Coronary artery (tissue), 2 donors: ENCODE measurements around the gene RBM22.

ENCODE experiments used
- DNase-seq: peaks from one replicate; pipeline ENCODE4 v3.0.0-alpha.2; 2017; ENCODE audit warnings: low spot score
- H3K27ac ChIP-seq, 2 donors: fragments of 200-600 bp; sonication (generic); one replicate each; pipeline ENCODE4 v1.5.1; 2016 to 2019
- H3K4me3 ChIP-seq: fragments of 200-600 bp; sonication (generic); 2 replicates; pipeline ENCODE4 v1.5.1; 2016; ENCODE audit warnings: mild to moderate bottlenecking, moderate library complexity
- CTCF ChIP-seq: fragments of 200-600 bp; sonication (generic); IDR thresholded peaks from one replicate; pipeline ENCODE4 v1.5.1; 2019; ENCODE audit warnings: antibody characterized with exemption

The RBM22 gene

DNA sequence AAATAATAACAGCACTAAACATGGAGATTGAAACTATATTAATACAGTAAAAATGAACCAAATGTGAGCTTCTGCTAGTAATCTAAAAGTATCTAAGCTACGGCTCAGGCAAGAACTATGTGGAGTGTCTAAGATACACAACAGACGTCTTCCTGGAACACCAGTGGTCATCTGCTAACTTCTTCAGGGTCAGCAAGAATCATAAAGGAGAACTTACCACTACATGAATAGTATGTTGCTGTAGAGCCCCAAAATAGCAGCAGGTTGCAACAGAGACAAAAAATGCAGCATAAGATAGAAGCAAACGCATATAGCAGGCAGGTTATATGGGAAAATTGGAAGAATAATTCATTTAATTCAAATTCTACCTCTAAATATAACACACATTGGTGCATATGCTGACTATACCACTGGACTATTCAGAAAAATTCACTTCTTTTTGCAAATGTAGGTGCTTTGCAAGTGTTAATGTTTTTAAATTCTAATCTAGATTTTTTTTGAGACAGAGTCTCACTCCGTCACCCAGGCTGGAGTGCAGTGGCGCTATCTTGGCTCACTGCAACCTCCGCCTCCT is 30.9 kb upstream of the RBM22 start:
- no peak for TF ChIP-seq CTCF
- DNase-seq = no peak
- no peak overlapping the region for H3K4me3 ChIP-seq
- peak overlapping the region in 1 of 2 donors; percentile 5 for H3K27ac ChIP-seq

DNA sequence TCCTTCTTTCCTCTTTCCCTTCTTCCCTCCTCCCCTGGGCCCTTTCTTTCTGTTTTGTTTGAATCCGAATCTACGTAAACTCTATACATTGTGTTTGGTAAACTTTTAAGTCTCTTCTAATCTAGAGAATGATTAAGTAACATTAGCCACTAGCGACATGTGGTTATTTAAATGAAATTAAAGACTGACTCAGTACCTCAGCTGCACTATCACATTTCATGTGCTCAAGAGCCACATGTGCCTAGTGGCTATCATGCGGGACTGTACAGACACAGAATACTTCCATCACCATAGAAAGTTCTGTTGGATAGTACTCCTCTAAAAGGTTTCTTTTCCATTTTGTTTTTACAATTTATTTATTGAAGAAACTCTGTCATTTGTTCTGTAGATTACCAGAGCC is 29.0 kb upstream of the RBM22 start:
- no peak overlapping the region for H3K27ac ChIP-seq
- TF ChIP-seq CTCF = no peak
- no peak for DNase-seq
- no peak overlapping the region for H3K4me3 ChIP-seq

DNA sequence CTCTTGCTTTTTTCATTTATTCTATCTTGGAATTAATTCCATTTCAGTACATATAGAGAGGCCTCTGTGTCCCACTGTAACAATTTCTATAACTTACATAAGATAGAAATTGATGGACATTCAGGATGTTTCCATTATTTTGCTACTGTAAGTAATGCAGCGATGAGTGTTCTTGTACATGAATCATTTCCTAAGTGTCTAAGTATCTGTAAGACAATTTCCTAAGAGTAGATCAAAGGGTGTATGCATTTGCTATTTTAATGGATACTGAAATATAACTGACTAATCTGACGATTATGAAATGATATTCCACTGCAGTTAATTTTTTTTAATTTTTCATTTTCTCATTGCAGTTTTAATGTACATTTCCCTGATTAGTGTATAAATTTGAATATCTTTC is 23.0 kb upstream of the RBM22 start:
- no peak for DNase-seq
- TF ChIP-seq CTCF = no peak
- H3K4me3 ChIP-seq = no peak overlapping the region
- H3K27ac ChIP-seq = no peak overlapping the region

- DNase-seq = no peak
- no peak overlapping the region for H3K4me3 ChIP-seq
- no peak for TF ChIP-seq CTCF
- no peak overlapping the region for H3K27ac ChIP-seq
Measured at GRCh38 chr5:150710165-150710564, 9.3 kb upstream of the RBM22 start.

GRCh38 chr5:150706776-150707390 is 6.0 kb upstream of the RBM22 start:
- DNase-seq = no peak
- no peak overlapping the region for H3K4me3 ChIP-seq
- H3K27ac ChIP-seq = no peak overlapping the region
- no peak for TF ChIP-seq CTCF

DNA sequence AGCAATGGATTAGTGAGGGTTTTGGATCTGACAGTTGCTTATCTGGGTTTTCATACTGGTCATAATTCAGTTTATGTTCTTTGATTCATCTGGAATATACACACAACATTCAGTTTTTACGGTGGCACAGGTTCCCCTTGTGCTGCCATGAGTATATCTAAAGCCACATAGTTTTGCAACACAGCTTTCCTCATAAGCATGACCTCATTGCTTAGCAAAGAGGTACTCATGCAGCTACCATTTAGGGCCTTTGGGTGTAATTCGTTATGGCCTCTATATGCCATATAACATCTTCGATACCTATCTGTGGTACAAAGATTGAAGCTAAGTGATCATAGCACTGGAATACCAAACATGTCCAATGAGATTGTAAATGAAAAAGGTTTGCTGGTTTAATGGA is 2.9 kb upstream of the RBM22 start:
- Histone ChIP-seq H3K4me3 (no peak overlapping the region), H3K27ac (no peak overlapping the region)
- DNase-seq = no peak
- TF ChIP-seq CTCF = no peak

GRCh38 chr5:150700246-150700593 is 642 bp downstream of the RBM22 start:
- TF ChIP-seq CTCF = no peak
- no peak for DNase-seq
- H3K4me3 ChIP-seq = peak overlapping the region; percentile 95
- H3K27ac ChIP-seq = peak overlapping the region; percentile 96 to 98
